Body of pancreas (tissue), 4 donors: ENCODE measurements around the gene SORCS2.

Experiments used
- CTCF ChIP-seq, 7 experiments: fragments of 450-650 bp in 4 of 7; fragments of 200-600 bp in 3 of 7; sonication (generic) in 3 of 7; IDR thresholded peaks; one replicate each; pipeline ENCODE4 v1.5.1; 2016 to 2019; ENCODE audit warnings: antibody characterized with exemption in 7 of 7
- POLR2A ChIP-seq, 3 donors: fragments of 450-650 bp; IDR thresholded peaks; one replicate each; pipeline ENCODE4 v1.6.1; 2016; ENCODE audit warnings: antibody characterized with exemption in 3 of 3, mild to moderate bottlenecking in 2 of 3

- TF ChIP-seq CTCF (IDR thresholded peaks at IDR 0.05) = no peak
- no peak for TF ChIP-seq POLR2A (IDR thresholded peaks at IDR 0.05)
These were observed 232.3 kb downstream of the SORCS2 start for GRCh38 chr4:7424553-7425111.
